BJ (cell line): ENCODE results near the gene KCNQ5. TPM values are rescaled to one million over a fixed set of nuclear protein-coding genes. Genes with fewer than 3 reads are reported as not detected.

Experiments used
- CTCF ChIA-PET: fragments of 350-600 bp; formaldehyde crosslinking; extraction: SDS; loops from one replicate; lab custom pipeline; 2021; ENCODE audit warnings: antibody characterized with exemption, inconsistent platforms; lab: Yijun Ruan, JAX
- POLR2A ChIA-PET: fragments of 300-600 bp; sonication (Branson Sonifier 250); formaldehyde crosslinking; extraction: SDS; loops from one replicate; lab custom pipeline; 2021; ENCODE audit warnings: antibody characterized with exemption; lab: Charles Lee
- DNase-seq: peaks from one replicate; pipeline ENCODE4 v3.0.0-alpha.2; 2011; ENCODE audit warnings: low read depth
- H3K27me3 ChIP-seq: 2 replicates; pipeline ENCODE4 v1.6.0; 2011; ENCODE audit warnings: low read length; ENCODE audit not compliant: control insufficient read depth, insufficient read depth
- H3K36me3 ChIP-seq: 2 replicates; pipeline ENCODE4 v1.5.1; 2011; ENCODE audit warnings: low read length; ENCODE audit not compliant: control insufficient read depth, insufficient read depth
- H3K4me3 ChIP-seq: 2 replicates; pipeline ENCODE4 v1.5.1; 2011; ENCODE audit warnings: low read depth, mild to moderate bottlenecking, control low read depth, low read length
- CTCF ChIP-seq: IDR thresholded peaks from 2 replicates; pipeline ENCODE4 v1.5.1; 2011; ENCODE audit warnings: low read depth, mild to moderate bottlenecking, control low read depth, inconsistent platforms, low read length, moderate library complexity; ENCODE audit not compliant: insufficient read depth
- polyA plus RNA-seq: library from polyadenylated mRNA; depleted of rRNA; stranded (reverse); fragments of >200 nt; gene quantifications from 2 replicates; pipeline ENCODE4 v1.2.3, GENCODE V29; 2011

KCNQ5 gene
- polyA plus RNA-seq, 1 experiment: 1.4 TPM

- CTCF ChIA-PET: interaction anchor here (1.3 to 2.7 kb wide), 3 partner anchors 28 to 479 kb away, joined by 3 to 5 read pairs (median 3); no protein-coding TSS in a partner anchor
- H3K4me3 ChIP-seq: no peak overlapping the region
- DNase-seq: peak; percentile 31
These were observed 29.3 kb downstream of the KCNQ5 start for GRCh38 chr6:72651174-72651573.

GRCh38 chr6:72651967-72652956, 30.4 kb downstream of the KCNQ5 start:
- no peak for DNase-seq
- no peak for TF ChIP-seq CTCF
- Histone ChIP-seq H3K4me3 (no peak overlapping the region), H3K36me3 (no peaks in the 10 kb centered on the region), H3K27me3 (no peaks in the 10 kb centered on the region)
- POLR2A ChIA-PET: no interaction called here
- CTCF ChIA-PET: no interaction called here

More at GRCh38 chr6:72651174-72651573, 29.3 kb downstream of the KCNQ5 start:
- POLR2A ChIA-PET: no interaction called here
- Histone ChIP-seq H3K27me3 (no peaks in the 10 kb centered on the region), H3K36me3 (no peaks in the 10 kb centered on the region)
- TF ChIP-seq CTCF: no peak

GRCh38 chr6:72653026-72653425, 31.2 kb downstream of the KCNQ5 start:
- CTCF ChIA-PET: no interaction called here
- POLR2A ChIA-PET: no interaction called here

GRCh38 chr6:72654071-72654621, 32.3 kb downstream of the KCNQ5 start:
- no peaks in the 10 kb centered on the region for H3K27me3 ChIP-seq
- no peak for TF ChIP-seq CTCF
- DNase-seq: no peak
- no peak overlapping the region for H3K4me3 ChIP-seq
- H3K36me3 ChIP-seq: no peaks in the 10 kb centered on the region
- ChIA-PET POLR2A (no interaction called here), CTCF (no interaction called here)

More at GRCh38 chr6:72653026-72653425, 31.2 kb downstream of the KCNQ5 start:
- Histone ChIP-seq H3K4me3 (no peak overlapping the region), H3K36me3 (no peaks in the 10 kb centered on the region), H3K27me3 (no peaks in the 10 kb centered on the region)
- DNase-seq: no peak
- no peak for TF ChIP-seq CTCF
